Activated B cell treated with CpG ODN at 0.5 μM for 24 hours (primary cell): ENCODE measurements around the gene PLCXD1. TPM values are rescaled to one million over a fixed set of nuclear protein-coding genes. Genes with fewer than 3 reads are reported as not detected.

Experiments
- ATAC-seq: fragments of 200-7000 bp; cut with Tn5 transposase; one replicate; pipeline ENCODE4 v1.10.0; 2021; ENCODE audit warnings: low read depth, mild to moderate bottlenecking, moderate library complexity
- CTCF ChIA-PET: fragments of 350-600 bp; sonication (Branson Sonifier 250); formaldehyde crosslinking; loops from one replicate; lab custom pipeline; 2021; ENCODE audit warnings: antibody characterized with exemption; lab: Charles Lee
- POLR2A ChIA-PET: fragments of 350-600 bp; sonication (Branson Sonifier 250); formaldehyde crosslinking; loops from one replicate; lab custom pipeline; 2021; ENCODE audit warnings: antibody characterized with exemption; lab: Charles Lee
- DNase-seq: peaks from one replicate; pipeline ENCODE4 v3.0.0; 2022
- H3K27ac Mint-ChIP-seq: one replicate; pipeline ENCODE4 v1.8.0; 2020; ENCODE audit warnings: mixed read lengths
- H3K27me3 Mint-ChIP-seq: one replicate; pipeline ENCODE4 v1.8.0; 2021; ENCODE audit warnings: mixed read lengths
- H3K36me3 Mint-ChIP-seq: one replicate; pipeline ENCODE4 v1.8.0; 2021; ENCODE audit warnings: low read depth, mixed read lengths
- H3K4me1 Mint-ChIP-seq: one replicate; pipeline ENCODE4 v1.8.0; 2021; ENCODE audit warnings: mixed read lengths
- H3K4me3 Mint-ChIP-seq: one replicate; pipeline ENCODE4 v1.8.0; 2020; ENCODE audit warnings: mild to moderate bottlenecking, mixed read lengths
- H3K9me3 Mint-ChIP-seq: one replicate; pipeline ENCODE4 v1.8.0; 2020; ENCODE audit warnings: mixed read lengths
- CTCF ChIP-seq: fragments of 200-600 bp; IDR thresholded peaks from one replicate; pipeline ENCODE4 v1.8.0; 2022; ENCODE audit warnings: antibody characterized with exemption, mild to moderate bottlenecking
- intact Hi-C: fragments of 100-400 bp; cut with micrococcal nuclease; formaldehyde crosslinking; loops from one replicate; pipeline ENCODE4 v1.15.1; 2024
- total RNA-seq: library from RNA; stranded (reverse); gene quantifications from 2 replicates; pipeline ENCODE4 v1.2.3, GENCODE V29; 2022

The PLCXD1 gene
- total RNA-seq, 1 donor from 2014 or later = 23.8 TPM

GRCh38 chrX:312621-313331 lies 31.6 kb downstream of the PLCXD1 start:
- no peaks in the 10 kb centered on the region for H3K9me3 Mint-ChIP-seq
- peaks cover 63% of the 10 kb centered on the region for H3K36me3 Mint-ChIP-seq
- ChIA-PET CTCF (no interaction called here), POLR2A (no interaction called here)
- no peak overlapping the region for H3K4me3 Mint-ChIP-seq
- no peaks in the 10 kb centered on the region for H3K27me3 Mint-ChIP-seq
- DNase-seq = no peak
- H3K4me1 Mint-ChIP-seq = peaks cover 5% of the 10 kb centered on the region
- no peak overlapping the region for H3K27ac Mint-ChIP-seq
- no peak for TF ChIP-seq CTCF
- ATAC-seq = no peak
- intact Hi-C loops = no loop called here

GRCh38 chrX:313546-313945 lies 32.4 kb downstream of the PLCXD1 start:
- H3K27ac Mint-ChIP-seq = no peak overlapping the region
- ATAC-seq = no peak
- no peak overlapping the region for H3K4me3 Mint-ChIP-seq
- intact Hi-C loops = no loop called here
- TF ChIP-seq CTCF = no peak
- no peaks in the 10 kb centered on the region for H3K9me3 Mint-ChIP-seq
- ChIA-PET POLR2A (no interaction called here), CTCF (no interaction called here)
- peaks cover 61% of the 10 kb centered on the region for H3K36me3 Mint-ChIP-seq
- peaks cover 8% of the 10 kb centered on the region for H3K4me1 Mint-ChIP-seq
- no peak for DNase-seq
- no peaks in the 10 kb centered on the region for H3K27me3 Mint-ChIP-seq

- DNase-seq (no peak), ATAC-seq (no peak)
- Mint-ChIP-seq H3K27ac (no peak overlapping the region), H3K4me3 (no peak overlapping the region), H3K4me1 (peaks cover 8% of the 10 kb centered on the region), H3K9me3 (no peaks in the 10 kb centered on the region), H3K27me3 (no peaks in the 10 kb centered on the region), H3K36me3 (peaks cover 57% of the 10 kb centered on the region)
- ChIA-PET POLR2A (no interaction called here), CTCF (no interaction called here)
- TF ChIP-seq CTCF = no peak
- intact Hi-C loops = no loop called here
Observed at GRCh38 chrX:314049-314448, 32.9 kb downstream of the PLCXD1 start.

GRCh38 chrX:314781-315595 lies 33.8 kb downstream of the PLCXD1 start:
- DNase-seq = no peak
- Mint-ChIP-seq H3K27me3 (no peaks in the 10 kb centered on the region), H3K36me3 (peaks cover 50% of the 10 kb centered on the region), H3K9me3 (no peaks in the 10 kb centered on the region), H3K4me1 (peaks cover 9% of the 10 kb centered on the region), H3K27ac (no peak overlapping the region), H3K4me3 (no peak overlapping the region)
- no peak for ATAC-seq
- ChIA-PET CTCF (no interaction called here), POLR2A (no interaction called here)
- no peak for TF ChIP-seq CTCF
- intact Hi-C loops = no loop called here
